Thymus (tissue), 11 donors: ENCODE measurements around the gene PLPP3. TPM values are rescaled to one million over a fixed set of nuclear protein-coding genes. Genes with fewer than 3 reads are reported as not detected.
A peak's percentile ranks its signal among the peaks of the same experiment; 100 is the strongest.

Source experiments
- DNase-seq, 9 donors: peaks; one replicate each; pipeline ENCODE4 v3.0.0-alpha.2; 2013; ENCODE audit warnings: low spot score in 9 of 9, low read depth in 6 of 9, missing footprints in 1 of 9
- H3K27ac ChIP-seq, 2 donors: one replicate each; pipeline ENCODE4 v1.5.1; 2013; ENCODE audit warnings: control low read depth in 1 of 2, low read depth in 1 of 2, low read length in 1 of 2, mild to moderate bottlenecking in 1 of 2, moderate library complexity in 1 of 2
- H3K27me3 ChIP-seq, 2 donors: one replicate each; pipeline ENCODE4 v1.5.1; 2013; ENCODE audit warnings: low read length in 1 of 2; ENCODE audit not compliant: control insufficient read depth in 2 of 2, insufficient read depth in 1 of 2
- H3K36me3 ChIP-seq, 2 donors: one replicate each; pipeline ENCODE4 v1.5.1; 2013; ENCODE audit warnings: low read length in 1 of 2, mild to moderate bottlenecking in 1 of 2, moderate library complexity in 1 of 2; ENCODE audit not compliant: control insufficient read depth in 2 of 2, insufficient read depth in 2 of 2
- H3K4me1 ChIP-seq, 2 donors: one replicate each; pipeline ENCODE4 v1.5.1; 2013; ENCODE audit warnings: low read length in 2 of 2; ENCODE audit not compliant: control insufficient read depth in 2 of 2, insufficient read depth in 2 of 2
- H3K4me3 ChIP-seq, 2 donors: one replicate each; pipeline ENCODE4 v1.5.1; 2013; ENCODE audit warnings: low read length in 2 of 2, control low read depth in 1 of 2, mild to moderate bottlenecking in 1 of 2
- H3K9me3 ChIP-seq, 2 donors: one replicate each; pipeline ENCODE4 v1.5.1; 2013; ENCODE audit warnings: low read length in 1 of 2, mild to moderate bottlenecking in 1 of 2; ENCODE audit not compliant: control insufficient read depth in 2 of 2, insufficient read depth in 1 of 2
- WGBS: extraction: QIAGEN DNeasy Blood & Tissue Kit; methylation state at CpG from one replicate; pipeline ENCODE4 v1.1.7; 2013; 5-methylcytosine and 5-hydroxymethylcytosine counted together
- polyA plus RNA-seq: library from polyadenylated mRNA; stranded (reverse); fragments of 200-250 nt; gene quantifications from one replicate; pipeline ENCODE4 v1.2.3, GENCODE V29; 2013
- total RNA-seq: library from RNA; stranded (reverse); fragments of 120-200 nt; gene quantifications from one replicate; pipeline ENCODE4 v1.2.4, GENCODE V29; 2013
- donor health status: healthy.

PLPP3 gene
- total and polyA plus RNA-seq, 2 donors, result 30.8 to 31.3 TPM

DNA sequence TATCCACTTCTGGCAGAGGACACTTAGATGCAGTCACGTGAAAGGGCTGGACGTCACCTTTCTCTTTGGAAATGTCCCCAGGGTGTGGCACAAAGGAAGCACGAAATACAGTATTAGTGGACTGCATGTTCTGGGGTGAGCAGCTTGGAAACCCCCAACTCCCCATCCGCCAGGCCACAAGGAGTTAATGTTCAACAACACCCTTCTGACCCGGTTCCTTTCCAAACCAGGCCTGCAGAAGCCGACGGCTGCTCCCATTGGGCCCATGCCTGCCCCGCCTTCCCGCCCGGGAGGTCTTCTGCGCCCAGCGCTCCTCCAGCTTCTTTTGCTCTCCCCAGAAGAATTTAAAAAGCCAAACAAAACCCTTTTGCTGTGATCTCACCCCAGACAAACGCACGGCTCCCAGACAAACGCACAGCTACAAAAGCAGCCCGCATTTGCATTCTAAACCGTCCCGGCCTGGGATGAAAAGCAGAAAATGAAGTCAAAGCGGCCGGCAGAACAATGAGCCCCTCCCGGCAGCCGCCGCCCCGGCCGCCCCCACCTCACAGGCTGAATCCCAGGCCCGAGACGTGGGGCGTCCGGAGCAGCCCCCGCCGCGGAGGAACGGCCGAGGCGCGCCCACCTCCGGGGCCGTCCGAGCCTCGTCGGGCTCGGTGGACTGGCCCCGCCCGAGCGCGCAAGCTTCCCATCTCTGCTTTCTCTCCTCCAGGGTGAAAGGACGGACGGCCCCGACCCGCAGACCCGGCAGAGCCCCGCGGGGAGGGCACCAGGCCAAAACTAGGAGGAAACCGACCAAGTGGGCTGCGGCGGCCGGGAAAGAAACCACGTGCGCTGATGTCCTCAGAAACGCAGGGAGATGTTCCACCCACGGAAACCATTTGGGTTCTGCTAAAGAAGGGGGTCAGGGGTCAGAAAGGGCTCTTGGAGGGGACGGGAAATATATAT lies 101.9 kb downstream of the PLPP3 start:
- Histone ChIP-seq H3K4me3 (peak overlapping the region; percentile 26 to 39), H3K36me3 (no peaks in the 10 kb centered on the region), H3K4me1 (peaks cover 0 to 5% of the 10 kb centered on the region in 2 donors), H3K27ac (peak overlapping the region; percentile 46 to 49), H3K27me3 (peaks cover 20 to 30% of the 10 kb centered on the region in 2 donors), H3K9me3 (no peaks in the 10 kb centered on the region)
- WGBS, result 13% methylated on average over 62 of the region's 62 CpGs
- no peak for DNase-seq

DNA sequence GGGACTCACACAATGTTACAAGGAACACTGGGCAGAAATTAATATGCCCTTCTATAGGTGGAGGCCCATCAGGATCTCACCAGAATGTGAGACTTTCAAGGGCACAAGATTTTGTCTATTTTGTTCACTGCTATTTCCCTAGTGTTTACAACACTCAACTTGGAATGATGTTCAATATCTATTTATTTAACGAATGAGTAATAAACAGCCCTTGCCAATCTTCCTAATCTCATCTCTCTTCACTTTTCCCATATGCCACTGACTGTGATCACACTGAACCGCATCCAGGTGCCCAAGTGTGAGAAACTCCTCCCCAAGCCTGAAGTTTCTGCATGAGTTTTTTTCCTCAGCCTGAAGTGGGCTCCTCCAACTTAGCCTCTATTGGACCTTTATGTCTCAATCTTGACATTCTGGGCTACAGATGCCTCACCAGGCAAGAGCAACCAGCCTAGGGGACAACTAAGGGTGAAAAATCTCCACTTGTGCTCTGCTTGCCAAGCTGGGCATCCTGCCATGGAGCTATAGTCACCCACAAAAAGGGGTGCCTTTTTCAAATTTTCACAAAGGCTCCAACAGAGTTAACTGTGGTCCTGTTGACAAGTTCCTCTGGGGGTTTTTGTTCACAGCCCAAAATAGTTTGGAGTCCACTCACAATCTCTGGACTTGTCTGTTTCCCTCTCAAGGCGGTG lies 105.6 kb downstream of the PLPP3 start:
- no peak for DNase-seq
- Histone ChIP-seq H3K27me3 (peaks cover 16 to 25% of the 10 kb centered on the region in 2 donors), H3K4me3 (no peak overlapping the region), H3K27ac (no peak overlapping the region), H3K4me1 (peaks cover 0 to 5% of the 10 kb centered on the region in 2 donors), H3K9me3 (no peaks in the 10 kb centered on the region), H3K36me3 (no peaks in the 10 kb centered on the region)
- WGBS, result 97% methylated on average over 3 of the region's 3 CpGs

DNA sequence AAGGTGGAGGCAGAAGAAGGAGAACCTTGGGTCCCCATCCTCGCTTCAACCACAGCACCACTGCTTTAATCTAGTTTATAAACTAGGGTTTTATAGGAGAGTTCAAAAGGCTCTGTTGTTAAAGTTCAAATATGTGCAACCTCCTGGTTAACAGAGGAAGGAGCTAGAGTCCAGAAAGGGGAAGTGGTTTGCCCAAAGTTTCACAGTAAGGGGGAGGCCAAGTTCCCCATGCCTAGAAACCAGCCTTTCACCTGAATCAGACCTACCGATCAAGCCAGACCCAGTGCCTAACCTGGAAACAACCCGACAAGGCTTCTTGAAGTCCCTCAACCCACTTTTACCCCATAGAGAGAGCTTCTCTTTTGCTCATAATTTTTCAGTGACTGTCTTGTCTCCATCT lies 106.5 kb downstream of the PLPP3 start:
- no peaks in the 10 kb centered on the region for H3K36me3 ChIP-seq
- H3K9me3 ChIP-seq, result no peaks in the 10 kb centered on the region
- no peak overlapping the region for H3K4me3 ChIP-seq
- peak in 1 of 9 donors; percentile 13 for DNase-seq
- WGBS, result 36% methylated on average over 3 of the region's 3 CpGs
- peaks cover 0 to 5% of the 10 kb centered on the region in 2 donors for H3K4me1 ChIP-seq
- peaks cover 11 to 17% of the 10 kb centered on the region in 2 donors for H3K27me3 ChIP-seq
- no peak overlapping the region for H3K27ac ChIP-seq

DNA sequence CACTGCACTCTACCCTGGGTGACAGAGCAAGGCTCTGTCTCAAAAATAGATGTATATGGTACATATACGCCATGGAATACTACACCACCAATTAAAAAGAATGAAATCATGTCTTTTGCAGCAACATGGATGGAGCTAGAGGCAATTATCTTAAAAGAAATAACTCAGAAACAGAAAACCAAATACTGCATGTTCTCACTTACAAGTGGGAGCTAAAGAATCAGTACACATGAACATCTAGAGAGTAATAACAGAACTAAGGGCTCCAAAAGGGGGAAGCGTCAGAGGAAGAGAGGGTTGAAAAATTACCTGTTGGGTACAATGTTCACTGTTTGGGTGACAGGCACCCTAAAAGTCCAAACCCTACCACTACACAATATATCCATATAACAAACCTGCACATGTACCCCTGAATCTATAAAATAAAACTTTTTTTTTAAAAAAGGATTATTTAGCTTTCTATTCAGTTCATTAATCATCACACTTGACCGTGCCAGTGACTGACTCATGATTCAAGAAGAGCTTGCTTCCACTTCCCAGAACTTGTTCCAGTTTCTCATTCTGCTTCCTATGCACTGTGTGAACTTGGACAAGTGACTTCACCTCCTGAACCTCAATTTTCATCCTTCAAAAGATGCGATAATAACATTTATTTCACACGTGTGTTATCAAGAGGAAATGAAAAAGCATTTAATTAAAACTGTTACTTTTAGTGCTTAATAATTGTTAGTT lies 109.6 kb downstream of the PLPP3 start:
- Histone ChIP-seq H3K27ac (no peak overlapping the region), H3K36me3 (no peaks in the 10 kb centered on the region), H3K9me3 (no peaks in the 10 kb centered on the region), H3K27me3 (no peaks in the 10 kb centered on the region), H3K4me3 (no peak overlapping the region), H3K4me1 (no peaks in the 10 kb centered on the region)
- DNase-seq, result no peak
- WGBS, result 93% methylated on average over 5 of the region's 5 CpGs

DNA sequence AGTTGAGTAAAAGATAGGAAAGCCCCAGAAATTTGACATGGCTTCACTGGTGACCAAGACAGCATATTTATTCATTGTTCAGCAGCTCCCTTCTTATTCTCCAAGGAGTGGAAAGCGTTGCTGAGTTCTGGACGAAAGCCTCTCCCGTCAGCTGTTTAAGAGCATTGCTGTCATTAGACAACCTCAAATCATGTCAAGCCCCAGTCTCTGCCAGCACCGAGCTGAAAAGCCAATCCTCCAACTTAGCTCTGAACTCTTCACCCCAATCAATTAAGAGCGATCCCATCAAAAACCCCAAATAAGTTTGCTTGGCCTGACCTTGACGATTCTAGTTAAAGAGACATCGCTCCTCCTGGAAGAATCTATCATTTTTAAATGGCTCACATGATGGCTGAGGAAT lies 110.8 kb downstream of the PLPP3 start:
- peak overlapping the region; percentile 14 to 46 for H3K27ac ChIP-seq
- H3K36me3 ChIP-seq, result no peaks in the 10 kb centered on the region

DNA sequence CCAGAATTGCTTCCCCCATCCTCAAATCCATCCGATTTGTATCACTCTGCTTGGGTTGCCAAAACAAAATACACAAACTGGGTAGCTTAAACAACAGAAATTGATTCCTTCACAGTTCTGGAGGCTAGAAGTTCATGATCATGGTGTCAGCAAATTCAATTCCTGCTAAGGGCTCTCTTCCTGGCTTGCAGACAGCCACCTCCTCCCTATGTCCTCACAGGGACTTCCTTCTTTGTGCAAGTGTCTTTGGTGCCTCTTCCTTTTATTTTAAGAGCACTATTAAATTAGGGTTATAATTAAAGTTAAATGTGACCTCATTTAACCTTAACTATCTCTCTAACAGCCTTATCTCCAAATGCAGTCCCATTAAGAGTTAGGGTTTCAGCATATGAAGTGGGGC lies 112.8 kb downstream of the PLPP3 start:
- Histone ChIP-seq H3K4me3 (no peak overlapping the region), H3K9me3 (no peaks in the 10 kb centered on the region), H3K27me3 (no peaks in the 10 kb centered on the region), H3K27ac (no peak overlapping the region), H3K36me3 (no peaks in the 10 kb centered on the region), H3K4me1 (no peaks in the 10 kb centered on the region)
- WGBS, result 97% methylated on average over 1 of the region's 1 CpG
- no peak for DNase-seq

More for the DNA sequence above, 110.8 kb downstream of the PLPP3 start:
- Histone ChIP-seq H3K9me3 (no peaks in the 10 kb centered on the region), H3K4me1 (no peaks in the 10 kb centered on the region), H3K27me3 (no peaks in the 10 kb centered on the region), H3K4me3 (no peak overlapping the region)
- WGBS, result 94% methylated on average over 7 of the region's 7 CpGs
- no peak for DNase-seq

DNA sequence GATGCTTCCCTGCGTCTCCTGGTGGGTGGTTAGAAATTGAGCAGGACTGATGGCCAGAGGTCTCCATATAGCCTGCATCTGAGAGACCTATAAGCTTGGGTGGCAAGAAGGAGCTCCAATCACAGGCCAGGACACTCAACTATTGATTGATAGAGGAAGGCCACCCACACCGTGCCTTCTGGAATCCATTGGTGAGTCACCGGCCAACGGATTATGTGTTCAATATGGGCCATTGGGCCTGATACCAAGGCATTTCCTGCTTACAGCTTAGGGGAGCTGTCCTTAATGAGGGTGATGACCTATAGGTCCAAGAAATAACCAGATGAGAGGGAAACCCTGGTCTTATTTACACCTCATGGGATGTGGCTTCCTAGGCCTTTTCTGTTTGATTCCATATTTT lies 115.1 kb downstream of the PLPP3 start:
- 95% methylated on average over 4 of the region's 4 CpGs for WGBS
- H3K9me3 ChIP-seq, result no peaks in the 10 kb centered on the region
- H3K27me3 ChIP-seq, result no peaks in the 10 kb centered on the region
- H3K4me1 ChIP-seq, result no peaks in the 10 kb centered on the region
- no peak overlapping the region for H3K27ac ChIP-seq
- H3K4me3 ChIP-seq, result no peak overlapping the region
- DNase-seq, result no peak
- H3K36me3 ChIP-seq, result no peaks in the 10 kb centered on the region

DNA sequence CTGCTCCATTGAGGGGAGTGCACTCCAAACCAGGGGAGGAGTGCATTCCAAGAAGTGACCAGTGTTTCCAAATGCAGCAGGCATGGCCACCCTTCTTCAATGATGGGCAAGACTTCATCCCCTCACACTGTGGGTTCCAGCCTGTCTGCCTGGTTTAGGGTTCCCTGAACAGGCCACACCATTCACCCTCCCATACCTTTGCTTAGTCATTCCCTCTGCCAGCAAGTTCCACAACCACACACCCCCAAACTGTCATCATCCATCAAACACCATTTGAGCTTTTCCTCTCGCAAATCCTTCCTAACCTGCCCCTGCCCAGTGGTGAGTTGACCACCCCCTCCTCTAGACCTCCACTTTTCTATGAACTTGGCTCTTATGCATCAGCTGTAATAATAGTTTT lies 116.0 kb downstream of the PLPP3 start:
- DNase-seq, result no peak
- WGBS, result 83% methylated on average over 1 of the region's 1 CpG
- Histone ChIP-seq H3K36me3 (no peaks in the 10 kb centered on the region), H3K27ac (no peak overlapping the region), H3K4me1 (no peaks in the 10 kb centered on the region), H3K27me3 (no peaks in the 10 kb centered on the region), H3K9me3 (no peaks in the 10 kb centered on the region), H3K4me3 (no peak overlapping the region)

DNA sequence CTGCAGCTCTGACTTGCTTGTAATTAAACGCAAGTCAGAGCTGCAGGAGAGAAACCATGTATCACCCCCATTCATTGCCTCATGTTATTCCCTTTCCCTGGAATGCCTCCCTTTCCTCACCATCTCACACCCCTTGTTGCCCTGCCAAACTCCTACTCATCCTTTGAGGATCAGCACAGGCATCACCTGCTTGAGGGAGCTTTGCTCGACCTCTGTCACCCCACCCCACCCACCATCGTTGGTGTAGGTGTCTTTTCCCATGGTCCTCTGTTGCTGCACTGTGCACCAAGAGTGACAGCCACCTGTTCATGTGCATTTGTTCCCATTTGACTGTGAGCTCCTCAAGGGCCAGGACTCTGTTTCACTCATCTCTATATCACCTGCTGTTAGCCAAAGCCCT lies 117.2 kb downstream of the PLPP3 start:
- Histone ChIP-seq H3K27ac (no peak overlapping the region), H3K27me3 (no peaks in the 10 kb centered on the region), H3K4me3 (no peak overlapping the region), H3K4me1 (no peaks in the 10 kb centered on the region), H3K36me3 (no peaks in the 10 kb centered on the region), H3K9me3 (no peaks in the 10 kb centered on the region)
- WGBS, result 90% methylated on average over 3 of the region's 3 CpGs
- DNase-seq, result no peak
